Choroid plexus epithelial cell (primary cell): ENCODE data around the gene HMGCR.

Source experiments
- DNase-seq: peaks from one replicate; pipeline ENCODE4 v3.0.0-alpha.2; 2010; ENCODE audit warnings: low read depth
- H3K4me3 ChIP-seq: 2 replicates; pipeline ENCODE4 v1.5.1; 2011; ENCODE audit warnings: low read depth, mild to moderate bottlenecking, control low read depth, low read length, moderate library complexity
- CTCF ChIP-seq: conservative IDR thresholded peaks from 2 replicates; pipeline ENCODE4 v1.5.1; 2011; ENCODE audit warnings: low read depth, mild to moderate bottlenecking, control low read depth, inconsistent platforms, low read length, moderate library complexity

The HMGCR gene

GRCh38 chr5:75335486-75335885, 1.5 kb upstream of the HMGCR start:
- TF ChIP-seq CTCF = no peak
- H3K4me3 ChIP-seq = no peak overlapping the region
- DNase-seq = no peak

- TF ChIP-seq CTCF = peak; percentile 50
- peak; percentile 83 for DNase-seq
These were observed 937 bp upstream of the HMGCR start for GRCh38 chr5:75335952-75336614.

GRCh38 chr5:75337366-75338021, 474 bp downstream of the HMGCR start:
- TF ChIP-seq CTCF = no peak
- no peak for DNase-seq
- H3K4me3 ChIP-seq = peak overlapping the region; percentile 67

More at GRCh38 chr5:75335952-75336614, 937 bp upstream of the HMGCR start:
- H3K4me3 ChIP-seq = peak overlapping the region; percentile 67

GRCh38 chr5:75338408-75338807, 1.4 kb downstream of the HMGCR start:
- H3K4me3 ChIP-seq = peak overlapping the region; percentile 67
- no peak for TF ChIP-seq CTCF
- DNase-seq = no peak

GRCh38 chr5:75340714-75341478, 3.9 kb downstream of the HMGCR start:
- peak; percentile 53 for DNase-seq
- no peak for TF ChIP-seq CTCF
- H3K4me3 ChIP-seq = no peak overlapping the region

GRCh38 chr5:75341934-75342333, 4.9 kb downstream of the HMGCR start:
- DNase-seq = no peak
- no peak for TF ChIP-seq CTCF
- no peak overlapping the region for H3K4me3 ChIP-seq
